Astrocyte of the hippocampus (primary cell): ENCODE results near the gene KCNIP1.
A peak's percentile ranks its signal among the peaks of the same experiment; 100 is the strongest.

Source experiments
- DNase-seq: peaks from one replicate; pipeline ENCODE4 v3.0.0; 2011; ENCODE audit warnings: low read depth, low spot score

Gene KCNIP1

DNA sequence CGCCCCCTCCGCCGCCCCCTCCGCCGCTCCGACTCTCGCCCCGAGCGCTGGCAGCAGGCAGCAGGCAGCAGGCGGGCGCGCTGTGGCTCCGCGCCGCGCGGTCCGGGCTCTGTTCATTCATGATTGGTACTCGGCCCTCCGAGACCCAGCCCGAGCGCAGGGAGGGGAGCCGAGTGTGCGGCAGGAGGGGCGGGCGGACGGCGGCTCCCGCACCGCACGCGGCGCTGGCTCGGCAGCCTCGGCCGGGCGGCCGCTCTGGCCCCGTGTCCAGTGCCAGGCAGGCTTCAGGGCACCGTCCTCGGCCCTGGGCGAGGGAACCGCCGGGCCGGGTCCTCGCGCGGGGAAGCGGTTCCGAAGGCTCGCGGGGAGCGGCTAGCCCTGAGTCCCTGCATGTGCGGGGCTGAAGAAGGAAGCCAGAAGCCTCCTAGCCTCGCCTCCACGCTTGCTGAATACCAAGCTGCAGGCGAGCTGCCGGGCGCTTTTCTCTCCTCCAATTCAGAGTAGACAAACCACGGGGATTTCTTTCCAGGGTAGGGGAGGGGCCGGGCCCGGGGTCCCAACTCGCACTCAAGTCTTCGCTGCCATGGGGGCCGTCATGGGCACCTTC is at the start of gene KCNIP1:
TSS of gene KCNIP1 (plus strand) at position 31 of the 607 bp plus-strand sequence.
- peak; percentile 78 for DNase-seq

DNA sequence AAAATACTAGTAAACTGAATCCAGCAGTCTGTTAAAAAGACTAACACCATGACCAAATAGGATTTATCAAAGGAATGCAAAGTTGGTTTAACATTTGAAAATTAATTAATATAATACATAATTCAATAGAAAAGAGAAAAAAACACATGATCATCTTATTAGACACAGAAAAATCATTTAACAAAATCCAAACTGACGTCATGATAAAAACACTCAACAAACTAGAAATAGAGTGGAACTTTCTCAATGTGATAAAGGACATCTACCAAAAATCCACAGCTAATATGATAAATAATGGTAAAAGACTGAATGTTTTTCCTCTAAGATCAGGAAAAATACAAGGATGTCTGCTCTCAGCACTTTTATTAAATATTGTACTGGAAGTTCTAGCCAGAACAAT is 40.4 kb upstream of the KCNIP1 start:
- no peak for DNase-seq

- DNase-seq, result no peak
These were observed 39.3 kb upstream of the KCNIP1 start for GRCh38 chr5:170464280-170465127.

- DNase-seq, result no peak
These were observed 37.3 kb upstream of the KCNIP1 start for GRCh38 chr5:170466553-170466952.

GRCh38 chr5:170466988-170467707 is 36.7 kb upstream of the KCNIP1 start:
- DNase-seq, result peak; percentile 57

DNA sequence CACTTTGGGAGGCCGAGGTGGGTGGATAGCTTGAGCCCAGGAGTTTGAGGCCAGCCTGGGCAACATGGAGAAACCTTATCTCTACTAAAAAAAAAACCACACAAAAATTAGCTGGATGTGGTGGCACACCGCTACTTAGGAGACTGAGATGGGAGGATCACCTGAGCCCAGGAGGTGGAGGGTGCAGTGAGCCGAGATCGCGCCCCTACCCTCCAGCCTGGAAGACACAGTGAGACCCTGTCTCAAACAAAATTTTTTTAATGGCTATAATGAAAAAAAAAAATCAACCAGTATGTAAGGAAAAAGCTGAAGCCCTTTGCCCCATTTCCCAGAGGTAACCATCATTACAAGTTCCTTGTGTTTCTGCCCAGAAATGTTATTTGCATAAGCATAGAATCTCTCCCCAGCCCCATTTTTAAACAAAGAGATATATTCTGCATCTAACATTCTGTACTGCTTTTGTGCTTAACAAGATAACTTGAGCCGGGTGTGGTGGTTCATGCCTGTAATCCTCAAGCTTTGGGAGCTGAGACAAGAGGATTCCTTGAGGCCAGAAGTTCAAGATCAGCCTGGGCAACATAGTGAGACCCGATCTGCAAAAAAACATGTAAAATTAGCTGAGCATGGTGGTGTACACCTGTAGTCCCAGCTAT is 35.1 kb upstream of the KCNIP1 start:
- no peak for DNase-seq

DNA sequence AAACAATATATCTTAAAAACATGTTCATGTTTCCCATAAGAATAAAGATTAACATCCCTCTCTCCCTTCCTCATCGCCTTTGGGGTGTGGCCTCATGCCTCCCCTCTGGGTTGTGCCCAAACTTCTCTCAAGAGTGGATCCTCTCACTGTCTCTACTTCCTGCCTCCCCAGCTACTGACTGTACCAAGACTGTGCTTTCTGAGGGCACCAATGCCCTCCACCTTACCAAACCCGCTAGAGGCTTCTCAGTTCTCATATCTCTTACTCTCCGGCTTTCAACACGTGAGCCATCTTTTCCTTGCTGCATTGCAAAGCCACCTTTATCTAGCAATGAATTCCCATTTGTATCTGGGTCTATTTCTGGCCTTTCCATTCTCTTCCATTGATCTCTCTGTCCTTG is 34.4 kb upstream of the KCNIP1 start:
- DNase-seq, result no peak

DNA sequence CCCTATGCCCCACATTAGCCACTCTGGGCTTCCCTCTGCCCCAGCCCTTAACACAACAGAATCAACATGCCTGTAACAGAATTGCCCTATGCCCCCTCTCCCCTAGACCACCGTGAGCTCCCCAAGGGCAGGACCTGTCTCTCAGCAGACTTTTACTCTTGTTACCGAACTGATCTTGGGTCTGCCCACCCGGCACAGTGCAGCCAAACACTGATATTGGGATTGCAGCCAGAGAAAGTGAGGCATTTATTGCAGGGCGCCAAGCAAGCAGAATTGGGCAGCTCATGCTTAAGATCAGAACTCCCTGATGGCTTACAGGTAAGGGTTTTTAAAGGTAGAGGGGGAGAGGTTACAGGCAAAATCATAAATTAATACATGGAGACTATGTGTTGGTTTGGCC is 33.5 kb upstream of the KCNIP1 start:
- no peak for DNase-seq

DNA sequence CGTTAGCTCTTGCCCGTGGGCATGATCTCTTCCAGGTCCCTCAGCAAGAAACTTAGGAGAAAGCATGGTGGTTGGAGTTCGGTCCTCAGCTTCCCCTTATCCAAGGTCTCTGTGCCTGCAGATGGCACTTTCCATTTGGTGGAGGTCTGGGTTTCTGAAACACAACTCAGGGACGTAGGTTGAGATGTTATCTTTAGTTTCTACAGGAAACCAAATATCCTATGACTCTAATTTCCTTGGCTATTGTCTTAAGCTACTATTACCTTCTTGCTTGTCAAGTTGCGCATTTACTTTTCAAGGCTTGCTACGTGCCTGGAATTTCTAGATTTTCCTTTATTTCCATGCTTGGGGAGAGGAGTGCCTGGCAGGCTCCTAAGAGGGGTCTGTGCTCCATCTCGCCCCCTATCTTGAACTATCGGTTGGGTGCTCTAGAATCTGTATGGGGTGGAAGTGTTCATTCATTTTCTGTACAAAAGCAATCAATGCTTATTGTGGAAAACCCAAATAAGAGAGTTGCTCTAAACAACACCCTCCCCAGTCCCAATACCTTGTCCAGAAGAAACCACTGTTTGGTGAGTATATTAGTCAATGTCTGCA is 32.9 kb upstream of the KCNIP1 start:
- no peak for DNase-seq

GRCh38 chr5:170471551-170472178 is 32.2 kb upstream of the KCNIP1 start:
- no peak for DNase-seq

DNA sequence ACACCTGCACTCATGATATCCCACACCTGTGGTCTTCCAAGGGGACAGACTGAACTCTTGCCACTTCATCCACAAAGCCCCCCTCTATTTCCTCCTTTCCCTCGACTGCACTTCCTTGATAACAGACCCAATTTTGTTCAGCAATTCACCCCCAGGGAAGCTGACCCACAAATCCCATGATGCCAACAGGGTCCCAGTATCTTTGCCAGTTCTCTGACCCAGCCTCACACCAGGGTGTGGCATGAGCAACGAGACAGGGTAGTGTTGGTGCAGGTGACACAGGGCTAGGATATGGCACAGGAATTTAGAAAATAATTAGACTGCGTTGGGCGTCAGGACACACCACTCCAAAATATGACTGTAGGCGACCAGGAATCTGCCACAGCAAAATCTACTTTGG is 30.2 kb upstream of the KCNIP1 start:
- no peak for DNase-seq

DNA sequence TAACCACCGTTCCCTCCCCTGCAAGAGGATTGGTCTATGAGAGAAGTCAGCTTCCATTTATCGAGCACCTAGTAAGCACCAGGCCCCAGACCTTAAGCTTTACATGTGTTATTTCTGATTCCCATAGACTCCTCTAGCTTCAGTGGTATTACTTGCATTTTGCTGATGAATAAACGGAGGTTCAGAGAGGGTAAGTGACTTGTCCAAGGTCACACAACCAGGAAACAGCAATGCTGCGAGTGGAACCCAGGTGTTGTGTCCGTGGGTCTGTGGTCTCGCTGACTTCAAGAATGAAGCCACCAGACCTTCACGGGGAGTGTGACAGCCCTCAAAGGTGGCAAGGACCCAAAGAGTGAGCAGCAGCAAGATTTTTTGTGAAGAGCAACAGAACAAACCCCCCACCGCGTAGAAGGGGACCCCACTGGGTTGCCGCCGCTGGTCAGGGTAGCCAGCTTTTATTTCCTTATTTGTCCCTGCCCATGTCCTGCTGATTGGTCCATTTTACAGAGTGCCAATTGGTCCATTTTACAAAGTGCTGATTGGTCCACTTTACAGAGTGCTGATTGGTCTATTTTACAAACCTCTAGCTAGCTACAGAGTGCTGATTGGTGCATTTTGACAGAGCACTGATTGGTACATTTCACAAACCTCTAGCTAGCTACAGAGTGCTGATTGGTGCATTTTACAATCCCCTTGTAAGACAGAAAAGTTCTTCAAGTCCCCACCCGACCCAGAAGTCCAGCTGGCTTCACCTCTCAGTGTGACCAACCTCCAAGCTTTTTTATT is 29.1 kb upstream of the KCNIP1 start:
- DNase-seq, result no peak

GRCh38 chr5:170475294-170476000 is 28.4 kb upstream of the KCNIP1 start:
- DNase-seq, result no peak

- DNase-seq, result no peak
These were observed 27.1 kb upstream of the KCNIP1 start for GRCh38 chr5:170476704-170477103.

DNA sequence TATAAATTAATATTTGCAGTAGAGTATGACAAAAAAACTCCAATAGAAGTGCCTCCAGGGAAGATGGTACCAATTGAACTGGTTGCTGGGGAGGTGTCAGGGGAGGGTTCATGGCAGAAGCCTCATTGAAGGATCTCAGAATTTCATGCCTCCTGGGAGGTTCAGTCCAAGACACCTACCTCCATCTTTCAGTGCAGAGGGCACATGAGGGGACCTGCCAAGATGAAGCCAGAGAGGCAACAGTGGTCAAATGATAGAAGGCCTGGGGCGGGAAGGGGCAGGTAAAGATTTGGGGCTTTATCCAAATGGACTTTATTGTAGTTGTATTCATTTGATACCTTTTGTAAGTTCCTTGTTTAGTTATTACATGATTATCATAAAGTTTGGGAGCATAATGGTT is 25.9 kb upstream of the KCNIP1 start:
- no peak for DNase-seq

DNA sequence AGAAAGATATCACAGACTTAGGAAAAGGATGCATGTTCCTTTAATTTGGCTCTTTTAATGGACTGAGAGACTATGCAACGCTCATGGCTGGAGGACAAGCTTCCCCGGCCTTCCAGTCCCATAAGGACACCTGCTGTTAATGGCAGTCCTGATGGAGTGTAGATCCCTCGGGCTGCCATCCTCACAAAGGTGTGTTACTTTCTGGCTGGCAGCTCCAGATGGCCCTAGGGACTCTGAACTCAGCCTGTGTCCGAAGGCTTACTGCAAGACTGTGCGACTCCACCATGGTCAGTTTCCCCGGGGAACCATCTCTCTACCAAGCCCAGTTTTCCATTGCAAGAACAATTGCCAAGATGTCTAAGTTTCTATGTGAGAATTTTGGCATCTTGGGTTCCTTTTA is 25.5 kb upstream of the KCNIP1 start:
- no peak for DNase-seq

DNA sequence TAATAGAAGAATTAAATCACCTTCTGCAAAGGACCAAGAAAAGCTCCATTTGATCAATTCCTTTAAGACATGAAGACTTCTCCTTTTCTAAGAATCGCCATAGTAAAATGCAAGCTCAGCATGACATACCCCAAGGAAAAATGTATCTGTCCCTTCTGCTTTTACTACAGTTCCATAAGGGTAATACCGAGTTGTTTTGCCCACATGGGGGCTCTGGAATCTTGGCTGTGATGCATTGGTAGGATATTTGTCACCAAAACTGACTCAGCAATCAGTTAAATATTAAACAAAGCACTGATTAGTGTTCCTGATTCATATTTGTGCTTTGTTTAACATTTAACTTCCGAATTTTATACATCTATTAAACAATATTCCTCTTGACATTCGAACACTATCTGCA is 24.3 kb upstream of the KCNIP1 start:
- peak; percentile 47 for DNase-seq

DNA sequence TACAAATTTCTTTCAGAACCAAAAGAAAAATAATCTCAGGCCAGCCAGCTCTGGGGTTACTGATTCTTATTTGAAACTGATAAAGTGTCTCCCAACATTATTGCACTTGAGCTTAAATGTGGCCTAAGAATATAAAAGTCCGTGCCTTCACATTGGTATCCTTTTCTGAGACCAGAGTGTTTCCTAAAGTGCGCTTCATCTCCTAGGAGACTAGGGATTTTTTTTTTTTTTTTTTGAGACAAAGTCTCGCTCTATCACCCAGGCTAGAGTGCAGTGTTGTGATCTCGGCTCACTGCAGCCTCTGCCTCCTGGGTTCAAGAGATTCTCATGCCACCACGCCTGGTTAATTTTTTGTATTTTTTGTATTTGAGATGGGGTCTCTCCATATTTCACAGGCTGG is 23.6 kb upstream of the KCNIP1 start:
- DNase-seq, result no peak

GRCh38 chr5:170481849-170482248 is 22.0 kb upstream of the KCNIP1 start:
- DNase-seq, result no peak

DNA sequence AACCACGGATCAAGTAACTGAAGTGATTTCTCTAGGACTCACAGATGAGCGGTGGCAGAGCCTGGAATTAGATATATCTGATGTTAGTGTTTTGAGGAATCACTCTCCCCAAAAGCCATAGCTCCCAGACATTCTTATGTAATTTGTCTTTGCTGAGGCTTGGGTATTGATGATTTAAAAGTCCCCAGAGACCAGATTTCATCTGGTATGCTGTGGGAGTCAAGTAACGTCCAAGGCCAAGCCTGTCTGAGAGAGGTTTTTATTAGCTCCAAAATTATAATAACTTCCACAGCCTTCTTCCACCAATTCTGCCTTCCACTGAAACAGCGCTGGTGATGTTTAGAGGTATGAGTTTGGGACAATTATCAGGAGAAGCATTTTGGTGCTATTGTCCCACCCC is 21.3 kb upstream of the KCNIP1 start:
- DNase-seq, result no peak
